Lower leg skin (tissue), 4 donors: ENCODE data around the gene ZBTB4. TPM values are rescaled to one million over a fixed set of nuclear protein-coding genes. Genes with fewer than 3 reads are reported as not detected.
"Not testable (repeated sequence)": the region's sequence is repeated elsewhere in the genome, so short reads cannot be mapped to it uniquely, and the experiment has no call there.

Source experiments
- DNase-seq, 2 donors: peaks; one replicate each; pipeline ENCODE4 v3.0.0-alpha.2; 2019; ENCODE audit warnings: low spot score in 2 of 2
- H3K4me3 ChIP-seq: fragments of 200-600 bp; sonication (generic); 2 replicates; pipeline ENCODE4 v1.5.1; 2017; ENCODE audit warnings: mild to moderate bottlenecking, low read depth; ENCODE audit not compliant: poor library complexity, severe bottlenecking
- CTCF ChIP-seq, 3 donors: fragments of 450-650 bp; IDR thresholded peaks; one replicate each; pipeline ENCODE4 v1.5.1; 2016; ENCODE audit warnings: antibody characterized with exemption in 3 of 3, mild to moderate bottlenecking in 3 of 3, moderate library complexity in 2 of 3
- POLR2A ChIP-seq, 2 donors: fragments of 450-650 bp; IDR thresholded peaks; one replicate each; pipeline ENCODE4 v1.6.1; 2016 to 2017; ENCODE audit warnings: antibody characterized with exemption in 2 of 2, mild to moderate bottlenecking in 1 of 2, moderate library complexity in 1 of 2
- WGBS, 2 donors: methylation state at CpG; one replicate each; pipeline ENCODE4 v1.1.5; 2018; 5-methylcytosine and 5-hydroxymethylcytosine counted together
- intact Hi-C: fragments of 100-400 bp; cut with DNase I; formaldehyde crosslinking; loops from one replicate; pipeline ENCODE4 v1.15.0; 2023; ENCODE audit warnings: low total_unique reads
- total RNA-seq, 4 donors: library from RNA; depleted of rRNA; stranded (reverse); fragments of >200 nt; gene quantifications; one replicate each; pipeline ENCODE4 v1.1.0, GENCODE V29; 2016

Gene ZBTB4
- total RNA-seq, 4 donors from 2014 or later = 40.4 to 52.3 (median 47.7) TPM

DNA sequence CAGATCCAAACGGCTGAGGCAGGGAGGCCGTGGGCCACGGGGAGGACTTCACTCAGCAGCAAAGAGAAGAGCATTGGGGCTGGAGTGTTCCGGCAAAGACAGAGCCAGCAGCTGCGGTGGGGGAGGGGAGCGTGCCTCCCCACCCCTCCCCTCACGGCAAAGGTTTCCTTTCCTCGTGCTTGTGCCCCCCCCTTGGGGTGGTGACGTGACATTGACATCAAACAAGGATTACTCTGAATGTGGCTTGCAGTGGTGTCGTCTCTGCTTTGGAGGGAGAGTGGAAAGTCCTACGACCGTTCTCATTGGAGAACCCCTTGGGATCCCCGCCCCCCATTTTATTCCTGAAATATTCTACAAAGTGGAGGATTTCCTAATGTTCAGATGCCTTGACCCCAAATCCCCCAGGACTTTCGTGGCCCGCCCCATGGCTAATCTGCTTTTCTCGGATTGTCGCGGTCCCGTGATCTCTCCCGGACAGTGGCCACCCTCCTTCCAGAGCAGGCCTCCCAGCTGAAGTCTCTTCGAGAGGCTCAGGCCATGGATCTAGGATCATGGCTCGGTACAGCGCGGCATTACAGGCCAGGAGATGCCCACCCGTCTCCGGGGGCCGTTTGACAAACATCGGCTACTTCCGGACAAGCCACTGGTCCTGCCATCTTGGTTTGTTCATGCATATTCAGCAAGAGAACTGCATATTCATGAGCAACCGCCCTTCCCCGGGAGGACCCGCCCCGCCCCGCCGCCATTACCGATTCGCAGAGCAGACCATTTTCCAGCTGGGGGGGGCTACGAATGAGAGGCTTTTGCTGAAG lies 4.0 kb upstream of the ZBTB4 start:
- peak overlapping the region; percentile 71 for H3K4me3 ChIP-seq
- DNase-seq = peak; percentile 96 to 98
- TF ChIP-seq POLR2A (IDR thresholded peaks at IDR 0.05) (peak in 1 of 2 donors; percentile 70), CTCF (IDR thresholded peaks at IDR 0.05) (no peak)
- intact Hi-C loops = no loop called here
- WGBS, 2 donors = 0% methylated on average over 38 of the region's 38 CpGs

- intact Hi-C loops, DNase-seq, H3K4me3 ChIP-seq: not testable (repeated sequence)
- WGBS, 2 donors = 65 to 72% methylated on average over 4 to 6 of the region's 6 CpGs
Measured at GRCh38 chr17:7482742-7483088, 3.3 kb upstream of the ZBTB4 start.

DNA sequence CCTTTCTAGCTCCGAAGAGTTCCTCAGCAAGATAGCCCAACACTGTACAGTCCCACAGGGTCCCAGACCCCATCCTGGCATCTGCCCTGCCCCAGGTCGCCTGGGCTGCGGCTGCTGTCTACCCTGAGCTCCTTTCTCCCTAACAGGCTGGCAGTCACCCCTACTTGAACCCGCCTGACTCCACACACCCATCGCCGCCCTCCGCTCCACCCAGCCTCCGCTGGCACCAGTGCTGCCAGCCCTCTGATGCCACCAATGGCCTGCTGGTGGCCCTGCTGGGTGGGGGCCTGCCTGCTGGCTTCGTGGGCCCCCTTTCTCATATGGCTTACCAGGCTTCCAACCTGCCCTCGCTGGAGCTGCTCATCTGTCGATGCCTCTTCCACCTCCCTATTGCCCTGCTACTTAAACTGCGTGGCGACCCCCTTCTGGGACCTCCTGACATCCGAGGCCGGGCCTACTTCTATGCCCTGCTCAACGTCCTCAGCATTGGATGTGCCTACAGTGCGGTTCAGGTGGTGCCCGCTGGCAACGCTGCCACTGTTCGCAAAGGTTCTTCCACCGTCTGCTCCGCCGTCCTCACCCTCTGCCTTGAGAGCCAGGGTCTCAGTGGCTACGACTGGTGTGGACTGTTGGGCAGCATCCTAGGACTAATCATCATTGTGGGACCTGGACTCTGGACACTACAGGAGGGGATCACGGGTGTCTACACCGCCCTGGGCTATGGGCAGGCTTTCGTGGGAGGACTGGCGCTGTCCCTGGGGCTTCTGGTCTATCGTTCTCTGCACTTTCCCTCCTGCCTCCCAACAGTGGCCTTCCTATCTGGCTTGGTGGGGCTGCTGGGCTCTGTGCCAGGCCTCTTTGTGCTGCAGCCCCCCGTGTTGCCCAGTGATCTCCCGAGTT lies 2.7 kb upstream of the ZBTB4 start:
- H3K4me3 ChIP-seq, DNase-seq, intact Hi-C loops: not testable (repeated sequence)
- WGBS, 2 donors = 82 to 84% methylated on average over 28 to 30 of the region's 31 CpGs

GRCh38 chr17:7481275-7481674 lies 1.8 kb upstream of the ZBTB4 start, which contains the start of gene SLC35G6:
Gene SLC35G6, plus strand, starts transcription at chr17:7481446. Its CDS starts 71 bp downstream, at chr17:7481517.
- WGBS, 2 donors = 90 to 93% methylated on average over 4 of the region's 4 CpGs
- intact Hi-C loops, DNase-seq, H3K4me3 ChIP-seq: not testable (repeated sequence)

DNA sequence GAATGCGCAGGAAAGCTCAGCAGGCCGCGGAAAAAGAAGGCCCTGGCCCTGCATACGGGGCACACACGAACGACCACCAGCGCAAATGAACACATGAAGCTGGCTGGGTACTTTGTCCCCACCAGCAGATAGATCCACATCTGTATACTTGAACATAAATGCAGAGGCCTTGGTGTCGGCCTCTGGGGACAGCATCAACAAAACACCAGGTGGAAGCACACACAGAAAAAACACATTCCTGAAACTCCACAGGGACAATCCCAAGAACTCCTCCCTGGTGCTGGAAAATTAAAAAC lies 606 bp upstream of the ZBTB4 start:
- WGBS, 2 donors = 2 to 3% methylated on average over 8 of the region's 8 CpGs
- intact Hi-C loops = no loop called here
- TF ChIP-seq CTCF (IDR thresholded peaks at IDR 0.05) = no peak
- TF ChIP-seq POLR2A (IDR thresholded peaks at IDR 0.05) = no peak

GRCh38 chr17:7478276-7479212 lies 887 bp downstream of the ZBTB4 start:
- TF ChIP-seq CTCF (IDR thresholded peaks at IDR 0.05) (no peak), POLR2A (IDR thresholded peaks at IDR 0.05) (no peak)
- intact Hi-C loops = no loop called here
- peak in 1 of 2 donors; percentile 92 for DNase-seq
- WGBS, 2 donors = 5 to 6% methylated on average over 28 to 36 of the region's 40 CpGs
- H3K4me3 ChIP-seq = peak overlapping the region; percentile 87

More for the DNA sequence above, 606 bp upstream of the ZBTB4 start:
- DNase-seq = no peak
- H3K4me3 ChIP-seq = peak overlapping the region; percentile 87
